Anterior cingulate cortex (tissue), 58 donors: ENCODE results near the gene PCMTD2.

Experiments
- DNase-seq, 58 donors: peaks; one replicate each; lab custom pipeline; 2025; lab: John Stamatoyannopoulos, UW

Gene PCMTD2

DNA sequence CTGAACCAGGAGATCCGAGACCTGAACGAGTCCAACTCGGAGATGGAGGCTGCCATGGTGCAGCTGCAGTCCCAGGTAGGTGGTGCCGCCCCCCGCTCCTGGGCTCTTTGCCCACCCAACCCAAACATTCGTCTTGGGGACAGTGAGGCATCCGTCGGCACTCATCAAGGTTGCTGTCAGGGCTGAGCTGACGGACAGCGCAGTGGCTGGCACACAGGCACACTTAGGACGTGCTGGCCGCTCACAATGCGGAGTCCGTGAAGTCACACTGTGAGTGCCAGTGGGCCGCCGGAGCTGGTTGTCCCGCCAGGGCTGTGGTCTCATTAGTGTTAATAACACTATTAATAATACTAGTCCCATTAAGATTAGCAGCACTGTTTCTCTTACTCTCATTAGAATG, 18.2 kb upstream of the PCMTD2 start:
- no peak for DNase-seq

DNA sequence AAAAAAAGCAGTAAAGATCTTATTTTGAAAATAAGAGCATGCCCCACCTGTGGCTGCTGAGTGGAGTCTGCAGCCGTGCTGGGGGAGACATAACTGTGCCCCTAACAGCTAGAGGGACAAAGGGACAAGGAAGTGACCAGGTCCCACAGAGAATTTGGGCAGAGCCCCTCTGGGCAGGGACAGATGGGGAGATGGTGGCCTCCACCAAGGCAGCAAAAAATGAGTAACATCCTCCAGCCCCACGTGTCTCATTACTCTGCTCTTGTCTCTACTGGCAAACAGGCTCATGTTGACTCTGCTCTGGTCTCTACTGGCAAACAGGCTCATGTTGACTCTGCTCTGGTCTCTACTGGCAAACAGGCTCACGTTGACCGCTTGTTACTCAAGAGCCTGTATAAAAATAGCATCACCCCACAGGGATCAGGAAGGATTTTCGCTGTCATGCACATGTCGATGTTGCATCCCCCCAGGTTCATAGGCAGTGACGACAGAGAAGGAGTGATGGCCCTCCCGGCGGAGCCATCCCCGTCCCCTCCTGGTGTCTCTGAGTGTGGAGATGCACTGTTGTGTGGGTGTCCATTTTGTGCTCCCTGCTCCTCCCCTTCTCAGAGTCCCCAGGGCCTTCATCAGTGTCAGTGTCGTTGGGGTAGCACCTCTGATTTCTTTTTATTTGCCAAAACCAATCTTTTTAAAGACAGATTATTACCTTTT, 17.3 kb upstream of the PCMTD2 start:
- no peak for DNase-seq

DNA sequence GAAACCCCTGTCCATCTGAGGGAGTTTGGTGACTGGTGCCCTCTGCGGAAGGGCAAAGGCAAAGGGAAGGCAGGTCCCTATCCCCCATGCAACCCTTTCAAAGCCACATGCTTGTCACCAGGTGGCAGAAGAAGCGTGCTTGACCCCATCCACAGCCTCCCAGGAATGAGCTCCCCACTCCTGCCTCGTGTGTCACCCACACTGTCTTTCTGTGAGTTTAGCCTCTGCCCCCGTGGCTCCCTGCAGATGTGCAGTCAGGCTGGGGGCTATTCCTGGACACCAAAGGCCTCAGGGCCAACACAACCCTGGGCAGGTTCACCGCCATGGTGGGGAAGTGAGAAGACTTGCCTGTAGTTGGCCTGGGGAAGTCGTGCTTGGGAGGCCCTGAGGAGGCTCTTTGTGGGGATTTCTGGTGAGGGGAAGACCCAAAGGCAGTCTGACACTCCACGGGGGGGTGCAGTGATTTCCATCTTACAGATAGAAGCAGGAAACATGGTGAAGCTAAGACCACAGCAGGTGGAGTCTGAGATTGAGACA, 16.6 kb upstream of the PCMTD2 start:
- no peak for DNase-seq

DNA sequence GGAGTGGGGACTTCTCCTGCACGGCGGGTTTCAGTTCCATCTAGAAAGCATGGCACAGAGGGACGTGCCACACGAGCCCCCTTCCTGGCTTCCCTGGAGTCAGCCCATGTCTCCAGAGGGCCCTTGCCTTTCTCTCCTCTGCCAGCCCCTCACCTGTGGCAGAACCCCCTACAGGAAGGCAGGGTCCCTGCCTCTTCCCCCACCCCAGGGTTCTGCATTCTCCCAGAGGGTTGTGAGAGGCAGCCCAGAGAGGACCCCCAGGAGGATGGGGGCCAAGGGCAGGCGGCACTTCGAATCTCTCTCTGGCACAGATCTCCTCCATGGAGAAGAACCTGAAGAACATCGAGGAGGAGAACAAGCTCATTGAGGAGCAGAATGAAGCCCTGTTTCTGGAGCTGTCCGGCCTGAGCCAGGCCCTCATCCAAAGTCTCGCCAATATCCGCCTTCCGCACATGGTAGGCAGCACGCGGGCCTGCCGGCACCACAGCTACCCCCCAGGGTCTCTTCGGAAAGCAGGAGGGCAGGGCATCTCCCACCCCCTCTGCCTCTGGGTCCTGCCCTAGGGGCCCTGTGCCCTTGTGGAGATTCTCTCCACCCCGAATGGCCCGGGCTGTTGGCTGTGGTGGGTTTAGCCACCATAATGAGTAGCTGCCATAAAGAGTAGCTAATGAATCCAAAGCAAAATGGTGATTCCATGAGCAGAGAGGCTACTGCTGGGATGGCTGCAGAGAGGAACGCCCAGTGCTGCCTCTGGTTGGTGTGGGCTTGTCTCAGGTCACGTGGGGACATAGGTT, 15.9 kb upstream of the PCMTD2 start:
- no peak for DNase-seq

DNA sequence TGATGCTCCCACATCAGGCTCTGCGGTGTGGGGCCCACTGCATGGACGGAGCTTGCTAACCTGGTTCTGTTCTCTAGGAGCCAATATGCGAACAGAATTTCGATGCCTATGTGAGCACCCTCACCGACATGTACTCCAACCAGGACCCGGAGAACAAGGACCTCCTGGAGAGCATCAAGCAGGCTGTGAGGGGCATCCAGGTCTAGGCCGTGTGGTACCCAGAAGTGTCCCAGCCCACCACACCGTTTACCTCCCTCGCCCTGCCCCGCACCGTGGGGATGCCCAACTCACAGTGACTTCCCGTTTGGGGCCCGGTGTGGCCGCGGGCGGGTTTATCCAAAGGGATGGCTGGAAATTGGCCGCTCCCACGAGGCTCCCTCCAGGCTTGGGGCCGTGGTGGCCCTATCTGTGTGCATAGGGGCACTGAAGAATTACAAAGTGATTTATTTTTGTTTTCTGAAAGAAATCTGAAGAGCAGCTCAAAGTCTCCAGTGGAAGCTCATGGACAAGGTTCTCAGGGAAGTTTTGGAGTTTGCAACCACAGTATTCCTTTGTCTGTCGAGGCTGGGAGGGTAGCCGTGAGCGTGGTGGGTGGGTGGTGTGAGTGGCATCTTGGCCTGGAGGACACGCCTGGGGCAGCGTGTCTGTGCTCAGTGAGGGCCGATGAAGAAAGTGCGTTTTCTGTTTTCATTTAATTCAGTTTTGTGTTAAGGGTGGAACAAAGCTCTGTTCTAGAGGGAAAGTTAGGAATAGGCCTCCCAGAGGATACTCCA, 15.1 kb upstream of the PCMTD2 start:
- no peak for DNase-seq

DNA sequence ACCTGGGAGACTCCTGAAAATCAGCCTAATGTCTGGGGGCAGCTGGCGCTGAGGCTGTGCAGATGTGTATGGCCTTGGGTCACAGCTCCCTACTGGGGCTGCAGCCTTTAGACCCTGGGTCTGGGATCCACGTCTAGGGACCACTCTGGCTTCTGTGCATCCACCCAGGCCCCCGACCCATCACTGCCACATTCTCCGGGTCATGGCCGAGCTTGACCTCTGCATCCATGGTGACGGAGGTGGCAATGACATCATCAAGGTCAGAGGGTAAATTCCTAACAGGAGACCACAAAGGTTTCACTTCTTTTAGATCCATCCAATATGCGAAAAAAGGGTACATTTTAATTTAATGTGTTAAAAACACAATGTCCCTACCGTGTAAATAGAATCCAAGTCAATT, 14.5 kb upstream of the PCMTD2 start:
- no peak for DNase-seq

DNA sequence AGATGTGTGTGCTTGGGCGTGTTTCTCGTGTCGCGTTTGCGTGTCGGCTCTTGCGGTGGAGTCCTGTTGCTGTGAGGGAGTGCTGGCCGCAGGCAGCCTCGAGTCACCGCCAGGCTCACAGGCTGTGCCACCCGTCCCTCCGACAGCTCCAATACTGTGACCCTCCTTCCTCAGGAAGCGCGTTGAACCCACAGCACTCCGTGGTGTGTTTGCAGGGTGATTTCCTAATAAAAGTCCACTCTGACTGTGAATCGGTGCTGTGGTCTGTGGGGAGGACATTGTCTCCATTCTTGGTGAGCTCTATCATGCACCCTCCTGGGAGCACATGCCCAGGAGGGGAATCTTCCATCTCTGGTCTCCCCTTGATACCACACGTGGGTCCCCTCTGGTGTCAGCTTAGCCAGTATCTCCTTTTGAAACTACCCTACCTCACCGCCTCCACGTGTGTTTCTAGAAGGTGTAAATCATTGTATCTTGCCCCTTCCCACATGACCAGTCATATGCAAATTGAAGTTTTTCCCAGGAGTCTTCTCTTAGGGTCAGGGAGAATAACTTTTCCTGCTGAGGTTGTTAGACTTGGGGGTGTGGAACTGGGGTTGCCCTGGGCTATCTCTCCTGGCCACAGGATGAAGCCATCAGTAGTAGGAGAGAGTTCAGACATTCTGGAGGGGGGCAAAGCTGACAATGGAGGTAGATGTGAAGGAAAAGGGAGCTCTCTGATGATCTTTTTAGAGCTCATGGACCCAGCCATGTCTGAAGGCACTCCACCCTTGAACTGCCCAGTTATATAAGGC, 13.3 kb upstream of the PCMTD2 start:
- DNase-seq = no peak

DNA sequence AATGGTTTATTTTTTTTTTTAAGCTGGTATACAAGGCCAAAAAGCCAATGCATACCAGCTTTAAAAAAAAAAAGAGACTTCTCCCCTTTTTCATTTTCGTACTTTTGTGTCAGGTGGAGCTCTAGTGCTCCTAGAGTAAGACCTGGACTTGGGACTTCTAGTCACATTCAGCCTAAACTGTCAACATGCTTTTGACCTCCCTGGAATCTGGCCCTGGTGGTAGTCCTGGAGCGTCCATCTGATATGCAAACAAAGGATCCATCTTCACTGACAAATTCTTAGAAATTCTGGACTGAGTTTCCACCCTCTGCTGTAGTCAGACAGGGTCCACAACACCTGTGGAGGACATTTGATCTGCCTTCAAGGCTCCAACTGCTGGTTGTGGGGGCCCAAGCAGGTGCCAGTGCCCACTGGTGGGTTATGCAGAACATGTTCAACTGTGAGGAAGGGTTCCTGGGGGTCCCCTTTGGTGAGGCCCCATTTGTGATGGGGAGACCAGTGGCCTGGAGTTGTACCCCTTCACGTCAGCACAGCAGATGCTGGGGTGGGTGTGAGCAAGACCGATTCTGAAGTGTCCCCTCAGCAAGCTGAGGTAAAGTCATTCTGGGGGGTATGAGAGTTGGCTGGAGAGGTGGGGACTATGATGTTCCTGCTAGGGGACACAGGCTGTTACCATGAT, 12.6 kb upstream of the PCMTD2 start:
- DNase-seq = no peak

DNA sequence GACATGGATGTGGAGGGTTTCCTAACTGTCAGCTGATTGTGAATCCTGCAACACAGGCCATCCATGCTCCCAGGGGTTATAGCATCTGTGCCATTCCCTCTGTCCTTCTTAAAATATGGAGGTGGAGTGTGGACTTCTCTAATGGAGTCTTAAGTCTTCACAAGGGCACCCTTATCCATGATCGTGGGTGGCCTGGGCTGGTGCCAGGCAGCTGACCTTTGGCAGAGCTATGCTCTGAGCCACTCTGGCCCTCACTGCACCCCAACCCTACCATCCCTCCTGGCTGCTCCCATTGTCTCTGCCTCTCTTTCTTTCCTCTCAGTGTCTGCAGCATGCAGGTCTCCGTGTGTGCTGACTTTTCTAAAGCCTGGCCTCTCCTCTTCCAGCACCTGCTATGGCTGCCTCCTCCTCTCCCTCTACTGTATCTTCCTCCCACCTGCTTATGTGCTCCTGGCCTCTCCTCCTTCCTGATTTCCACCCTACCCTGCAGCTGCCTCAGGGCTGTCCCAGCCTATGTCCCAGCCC, 11.2 kb upstream of the PCMTD2 start:
- DNase-seq = no peak

DNA sequence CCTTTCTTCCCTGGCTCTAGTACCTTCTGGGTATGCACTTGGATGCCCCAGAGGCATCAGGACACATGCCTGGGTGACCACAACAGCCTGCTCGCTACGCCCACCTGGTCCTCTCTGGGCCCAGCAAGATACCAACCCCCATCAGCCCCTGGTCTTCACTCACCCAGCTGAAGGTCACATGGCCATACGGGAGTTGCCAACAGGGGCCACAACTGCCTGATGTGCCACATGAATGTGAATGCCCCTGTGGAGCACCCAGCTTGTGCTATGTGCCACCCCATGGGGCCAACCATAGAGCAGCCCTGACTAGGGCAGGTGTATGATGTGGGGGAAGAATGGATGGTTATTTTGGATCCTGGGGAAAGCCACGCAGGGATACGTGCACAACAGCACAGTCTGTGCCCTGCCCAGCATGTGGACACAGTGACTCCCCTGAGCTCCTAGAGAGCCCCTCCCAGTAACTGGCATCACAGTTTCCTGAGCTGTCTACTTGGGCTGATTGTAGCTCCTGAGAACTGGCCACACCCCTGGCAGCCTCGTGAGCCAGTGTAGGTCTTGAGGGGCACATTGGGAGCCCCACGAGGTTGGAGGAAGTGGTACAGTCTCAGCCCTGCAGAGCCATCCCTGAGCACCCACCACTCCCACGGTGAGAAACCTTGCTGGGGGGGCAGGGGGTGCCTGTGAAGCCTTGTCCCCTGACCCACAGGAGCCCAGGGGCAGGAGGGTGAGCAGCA, 10.5 kb upstream of the PCMTD2 start:
- DNase-seq = no peak

DNA sequence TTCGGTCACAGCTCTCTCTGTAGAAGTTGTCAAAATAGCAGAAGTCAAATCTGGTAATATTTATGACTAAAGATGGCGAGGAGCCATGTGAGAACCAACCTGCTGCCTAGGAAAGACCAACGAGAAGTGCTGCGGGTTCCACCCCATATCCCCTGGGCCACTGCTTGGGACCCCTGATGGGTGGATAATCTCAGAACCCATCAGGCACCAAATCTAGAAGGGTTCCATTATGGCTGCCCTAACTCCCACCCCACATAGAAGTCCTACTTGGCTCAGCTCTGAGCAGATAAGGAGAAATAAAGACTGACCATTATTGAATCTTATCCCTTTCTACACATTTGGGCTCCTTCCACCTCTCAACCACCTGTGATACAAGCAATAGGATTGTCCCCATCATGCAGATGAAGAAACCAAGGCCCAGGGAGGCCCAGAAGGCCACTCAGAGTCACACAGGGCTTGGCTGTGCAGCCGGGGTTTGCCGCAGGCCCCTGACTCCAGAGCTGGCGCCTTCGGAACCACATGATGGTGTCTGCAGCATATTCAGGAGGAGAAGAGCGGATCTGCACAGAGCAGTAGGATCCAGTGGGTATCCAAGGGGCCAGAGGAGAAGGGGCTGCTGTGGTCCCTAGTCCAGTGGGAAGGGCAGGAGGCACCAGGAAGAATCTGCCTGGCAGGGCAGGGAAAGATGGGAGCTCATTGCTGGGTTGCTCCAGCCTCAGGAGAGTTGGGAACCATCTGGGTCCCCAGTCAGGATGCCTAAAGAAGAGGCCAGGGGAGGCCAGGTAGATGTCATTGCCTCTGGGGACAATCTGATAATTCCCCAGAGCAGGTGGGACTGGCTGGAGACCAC, 9.6 kb upstream of the PCMTD2 start:
- no peak for DNase-seq

DNA sequence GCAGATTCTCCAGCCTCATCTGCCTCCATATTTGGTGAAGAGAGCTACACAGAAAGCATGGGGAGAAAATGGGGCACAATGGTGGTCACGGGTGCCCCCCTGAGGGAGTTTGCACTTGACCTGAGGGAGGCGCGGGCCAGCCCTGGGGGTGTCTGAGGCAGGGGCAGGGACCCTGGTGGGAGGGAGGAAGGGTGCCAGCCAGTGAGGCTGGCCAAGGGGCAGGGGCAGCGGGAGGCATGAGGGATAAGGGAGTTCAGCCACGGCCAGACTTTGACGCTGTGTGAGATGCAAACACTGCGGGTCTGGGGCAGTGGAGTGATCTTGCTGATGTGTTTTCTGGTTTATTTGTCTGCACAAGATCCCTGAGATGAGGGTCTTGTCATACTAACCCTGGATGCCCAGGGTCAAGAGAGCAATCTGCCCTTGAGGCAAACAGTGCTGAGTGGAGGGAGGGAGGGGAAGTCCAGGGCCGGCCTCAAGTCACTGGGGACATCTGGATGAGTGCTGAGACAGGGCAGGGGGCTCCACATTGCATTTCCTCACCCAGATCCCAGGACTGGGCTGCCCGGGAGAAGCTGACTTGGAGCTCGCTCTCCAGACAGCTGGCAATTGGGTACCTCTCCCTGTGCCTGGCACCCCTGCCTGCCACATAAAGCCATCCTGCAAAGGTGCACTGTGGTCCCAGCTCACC, 8.8 kb upstream of the PCMTD2 start:
- no peak for DNase-seq

DNA sequence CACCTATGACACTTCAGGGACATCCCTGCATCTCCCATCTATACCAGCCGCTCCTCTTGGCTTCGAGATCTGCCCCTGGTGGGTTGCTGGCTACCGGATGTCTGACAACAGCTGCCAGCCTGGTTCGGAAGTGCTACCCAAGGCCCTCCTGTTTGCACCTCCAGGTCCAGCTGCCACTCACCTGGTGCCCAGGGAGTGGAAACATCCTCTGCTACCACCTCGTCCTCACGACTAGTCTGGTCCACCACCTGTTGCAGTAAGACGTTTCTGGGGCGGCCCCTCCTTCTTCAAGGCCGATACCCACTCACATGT, 8.3 kb upstream of the PCMTD2 start:
- DNase-seq = no peak

DNA sequence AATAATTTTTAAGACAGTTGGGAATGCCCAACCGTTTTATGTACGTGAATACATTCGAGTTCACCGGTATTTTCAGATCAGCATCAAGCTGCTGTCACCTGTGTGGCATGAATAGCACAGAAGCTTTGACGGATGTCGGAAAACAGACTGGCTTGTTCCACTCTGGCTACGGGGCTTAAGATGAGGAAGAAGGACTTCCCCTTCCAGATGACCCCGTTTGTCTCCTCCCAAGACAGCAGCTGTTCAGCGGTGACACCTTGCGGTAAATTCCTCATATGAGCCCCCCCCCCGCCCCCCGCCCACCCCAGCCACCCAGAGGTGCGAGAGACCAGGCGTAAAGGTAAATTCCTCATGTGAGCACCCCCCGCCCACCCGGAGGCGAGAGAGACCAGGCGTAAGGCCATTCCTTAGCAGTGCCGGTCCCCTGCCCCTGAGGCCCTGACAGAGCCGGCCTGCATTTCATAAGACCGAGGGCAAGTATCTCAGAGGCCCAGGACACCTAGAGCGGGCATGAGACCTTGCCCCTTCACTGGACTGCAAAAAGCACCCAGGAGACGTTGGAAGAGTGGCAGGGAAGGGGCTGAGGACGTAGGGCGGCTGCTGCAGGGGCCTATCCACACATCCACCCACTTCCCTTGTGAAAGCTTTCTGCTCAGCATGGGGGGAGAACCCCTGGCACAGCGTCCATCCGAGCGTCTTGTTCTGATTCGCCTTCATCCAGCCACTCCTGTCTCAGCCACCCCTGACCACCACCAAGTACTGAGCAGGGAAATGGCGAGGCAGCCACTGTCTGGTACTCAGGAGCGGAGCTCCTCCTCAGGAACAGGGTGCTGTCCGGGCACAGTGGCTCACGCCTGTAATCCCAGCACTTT, 7.3 kb upstream of the PCMTD2 start:
- no peak for DNase-seq

DNA sequence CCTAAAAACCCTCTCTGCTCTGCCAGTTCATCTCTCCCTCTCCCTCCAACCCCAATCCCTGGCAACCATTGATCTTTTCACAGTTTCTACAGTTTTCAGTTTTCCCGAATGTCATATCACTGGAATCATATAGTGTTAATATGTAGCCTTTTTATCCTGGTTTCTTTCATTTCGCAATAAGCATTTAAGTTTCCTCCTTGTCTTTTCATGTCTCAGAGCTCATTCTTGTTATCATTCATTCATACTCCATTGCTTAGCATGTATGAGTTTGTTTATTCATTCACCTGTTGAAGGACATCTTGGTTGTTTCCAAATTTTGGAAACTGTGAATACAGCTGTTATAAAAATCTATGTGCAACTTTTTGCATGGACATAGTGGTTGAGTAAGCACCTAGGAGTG, 5.5 kb upstream of the PCMTD2 start:
- DNase-seq = no peak

DNA sequence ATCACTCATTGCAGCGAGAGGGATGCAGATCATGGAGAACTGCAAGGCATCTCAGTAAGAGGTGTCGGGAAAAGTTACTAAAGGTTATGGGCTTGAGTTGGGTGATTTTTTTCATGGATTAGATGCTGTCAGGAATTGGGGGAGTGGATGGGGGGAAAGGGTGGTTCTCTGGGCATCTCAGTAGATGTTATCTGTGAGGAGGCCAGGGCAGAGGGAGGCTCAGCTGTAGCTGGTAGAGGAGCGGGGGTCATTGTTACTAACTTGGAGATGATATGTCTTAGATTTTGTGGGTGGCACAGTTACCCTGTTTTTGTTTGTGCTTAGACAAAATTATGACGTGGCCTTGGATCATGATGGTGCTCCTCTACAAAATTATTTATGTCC, 2.6 kb upstream of the PCMTD2 start:
- no peak for DNase-seq

DNA sequence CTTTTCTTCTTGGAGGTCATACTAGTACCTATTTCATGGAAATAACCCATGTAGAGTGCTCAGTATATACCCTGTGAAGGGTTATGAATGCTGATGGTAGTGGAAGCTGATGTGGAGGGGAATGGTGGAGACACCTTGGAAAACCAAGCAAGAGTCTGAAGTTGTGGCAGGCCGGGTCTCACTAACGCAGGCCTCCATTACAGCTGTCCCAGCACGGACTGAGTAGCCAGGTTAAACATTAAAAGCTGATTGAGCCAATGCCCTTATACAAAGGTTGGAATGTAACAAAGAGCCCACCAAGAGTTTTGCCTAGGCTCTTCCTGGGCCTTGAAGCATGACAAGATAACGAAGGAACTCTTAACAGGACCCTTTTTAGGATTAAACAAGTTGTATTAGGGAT, 2.1 kb upstream of the PCMTD2 start:
- no peak for DNase-seq
